Measurements from ENCODE around the gene KCNIP4. TPM values are rescaled to one million over a fixed set of nuclear protein-coding genes. Genes with fewer than 3 reads are reported as not detected.

KCNIP4 gene
- total RNA-seq, 1 donor = not detected

GRCh38 chr4:20844311-20844710 is 1104.3 kb downstream of the KCNIP4 start:
- Histone ChIP-seq H4K20me1 (ENCODE audit: insufficient read depth, low read length) (no peaks in the 10 kb centered on the region), H3K79me2 (ENCODE audit: insufficient read depth, low read length) (no peaks in the 10 kb centered on the region), H3K9me3 (ENCODE audit: low read depth, low read length) (no peaks in the 10 kb centered on the region), H3K4me3 (ENCODE audit: insufficient read depth, low read length) (no peak overlapping the region), H2AFZ (ENCODE audit: low read length) (no peak overlapping the region), H3K4me1 (ENCODE audit: insufficient read depth, low read length) (no peaks in the 10 kb centered on the region), H3K4me2 (ENCODE audit: insufficient read depth, low read length) (no peak overlapping the region), H3K36me3 (ENCODE audit: insufficient read depth, low read length) (no peaks in the 10 kb centered on the region), H3K27ac (ENCODE audit: low read depth, low read length) (no peak overlapping the region), H3K27me3 (ENCODE audit: insufficient read depth, low read length) (no peaks in the 10 kb centered on the region)
- no peak for DNase-seq (ENCODE audit: insufficient read length, low spot score, missing footprints)
- TF ChIP-seq CTCF (IDR thresholded peaks at IDR 0.05; ENCODE audit: extremely low read depth, low read depth, low read length) = no peak

GRCh38 chr4:20840648-20841190 is 1107.9 kb downstream of the KCNIP4 start:
- Histone ChIP-seq H3K9me3 (ENCODE audit: low read depth, low read length) (peaks cover 2% of the 10 kb centered on the region), H3K27ac (ENCODE audit: low read depth, low read length) (no peak overlapping the region), H3K4me1 (ENCODE audit: insufficient read depth, low read length) (no peaks in the 10 kb centered on the region), H3K27me3 (ENCODE audit: insufficient read depth, low read length) (no peaks in the 10 kb centered on the region), H2AFZ (ENCODE audit: low read length) (no peak overlapping the region), H3K4me2 (ENCODE audit: insufficient read depth, low read length) (no peak overlapping the region), H3K4me3 (ENCODE audit: insufficient read depth, low read length) (no peak overlapping the region), H3K36me3 (ENCODE audit: insufficient read depth, low read length) (no peaks in the 10 kb centered on the region), H4K20me1 (ENCODE audit: insufficient read depth, low read length) (no peaks in the 10 kb centered on the region), H3K79me2 (ENCODE audit: insufficient read depth, low read length) (no peaks in the 10 kb centered on the region)
- TF ChIP-seq CTCF (IDR thresholded peaks at IDR 0.05; ENCODE audit: extremely low read depth, low read depth, low read length) = no peak
- no peak for DNase-seq (ENCODE audit: insufficient read length, low spot score, missing footprints)

GRCh38 chr4:20839957-20840356 is 1108.6 kb downstream of the KCNIP4 start:
- Histone ChIP-seq H3K36me3 (ENCODE audit: insufficient read depth, low read length) (no peaks in the 10 kb centered on the region), H3K27ac (ENCODE audit: low read depth, low read length) (no peak overlapping the region), H4K20me1 (ENCODE audit: insufficient read depth, low read length) (no peaks in the 10 kb centered on the region), H3K79me2 (ENCODE audit: insufficient read depth, low read length) (no peaks in the 10 kb centered on the region), H3K27me3 (ENCODE audit: insufficient read depth, low read length) (no peaks in the 10 kb centered on the region), H3K9me3 (ENCODE audit: low read depth, low read length) (peaks cover 2% of the 10 kb centered on the region), H3K4me2 (ENCODE audit: insufficient read depth, low read length) (no peak overlapping the region), H3K4me1 (ENCODE audit: insufficient read depth, low read length) (no peaks in the 10 kb centered on the region), H3K4me3 (ENCODE audit: insufficient read depth, low read length) (no peak overlapping the region), H2AFZ (ENCODE audit: low read length) (no peak overlapping the region)
- DNase-seq (ENCODE audit: insufficient read length, low spot score, missing footprints) = no peak
- no peak for TF ChIP-seq CTCF (IDR thresholded peaks at IDR 0.05; ENCODE audit: extremely low read depth, low read depth, low read length)

- Histone ChIP-seq H3K27me3 (ENCODE audit: insufficient read depth, low read length) (no peaks in the 10 kb centered on the region), H3K4me1 (ENCODE audit: insufficient read depth, low read length) (no peaks in the 10 kb centered on the region), H2AFZ (ENCODE audit: low read length) (no peak overlapping the region), H3K4me2 (ENCODE audit: insufficient read depth, low read length) (no peak overlapping the region), H3K27ac (ENCODE audit: low read depth, low read length) (no peak overlapping the region), H3K79me2 (ENCODE audit: insufficient read depth, low read length) (no peaks in the 10 kb centered on the region), H4K20me1 (ENCODE audit: insufficient read depth, low read length) (no peaks in the 10 kb centered on the region), H3K9me3 (ENCODE audit: low read depth, low read length) (peaks cover 2% of the 10 kb centered on the region), H3K36me3 (ENCODE audit: insufficient read depth, low read length) (no peaks in the 10 kb centered on the region), H3K4me3 (ENCODE audit: insufficient read depth, low read length) (no peak overlapping the region)
- TF ChIP-seq CTCF (IDR thresholded peaks at IDR 0.05; ENCODE audit: extremely low read depth, low read depth, low read length) = no peak
- no peak for DNase-seq (ENCODE audit: insufficient read length, low spot score, missing footprints)
Observed at GRCh38 chr4:20838476-20838875, 1110.1 kb downstream of the KCNIP4 start.
